ENCODE measurements around the gene ANKRD2.

- TF ChIP-seq POLR2A (IDR thresholded peaks at IDR 0.05; ENCODE audit: low read depth, low read length) (no peak), POLR2AphosphoS5 (IDR thresholded peaks at IDR 0.05; ENCODE audit: low read depth, low read length) (no peak), TAF1 (IDR thresholded peaks at IDR 0.05; ENCODE audit: borderline replicate concordance, low read depth, low read length) (no peak)
These were observed 39.5 kb upstream of the ANKRD2 start for GRCh38 chr10:97532935-97533671.

All from GM12892 (cell line).